GM18507 (cell line): ENCODE results near the gene TMEM117.
A peak's percentile ranks its signal among the peaks of the same experiment; 100 is the strongest.
"Not testable (repeated sequence)": the region's sequence is repeated elsewhere in the genome, so short reads cannot be mapped to it uniquely, and the experiment has no call there.

ENCODE experiments used
- DNase-seq: peaks from one replicate; pipeline ENCODE4 v3.0.0; 2011; ENCODE audit warnings: low read depth; ENCODE audit not compliant: insufficient read length; ENCODE audit errors: extremely low spot score
- FAIRE-seq: peaks from 2 replicates; lab custom pipeline; 2011; peaks lifted over from hg19 to GRCh38; lab: Jason Lieb, UNC

TMEM117 gene

DNA sequence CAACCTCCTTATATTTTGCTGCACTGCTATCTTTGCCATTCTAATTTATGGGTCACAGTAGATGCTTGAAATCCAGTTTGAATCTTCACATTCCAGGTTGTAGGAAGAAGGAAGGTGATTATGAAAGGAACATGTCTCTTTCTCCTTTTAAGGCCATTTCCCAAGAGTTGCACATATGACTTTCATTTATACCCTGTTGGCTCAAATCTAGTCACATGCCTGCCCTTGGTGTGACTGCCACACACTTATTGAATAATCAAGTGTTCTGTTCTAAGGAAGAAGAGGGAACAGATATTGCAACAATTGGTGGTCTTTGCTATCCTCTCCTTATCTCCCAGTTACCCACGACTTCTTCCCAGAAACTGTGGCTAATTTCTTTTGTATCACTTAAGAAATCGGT, 404.3 kb downstream of the TMEM117 start:
- no peak for FAIRE-seq
- DNase-seq = no peak

DNA sequence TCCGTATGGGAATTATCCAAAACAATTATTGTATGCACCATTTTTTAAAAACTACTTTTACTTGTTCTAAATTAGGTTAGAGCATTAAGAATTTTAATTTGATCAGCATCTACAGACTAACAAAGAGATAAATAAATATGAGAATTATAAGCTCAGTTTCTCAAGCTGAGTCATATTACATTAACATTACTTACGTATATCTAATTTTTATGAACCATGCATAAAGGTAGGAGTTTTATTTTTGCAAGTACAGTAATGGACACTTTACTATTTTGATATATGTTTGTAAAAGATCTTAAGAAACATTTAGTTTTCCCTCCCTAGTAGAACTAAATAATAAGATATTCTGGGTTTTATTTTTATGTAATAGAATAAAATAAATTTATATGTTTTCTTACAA, 410.1 kb downstream of the TMEM117 start:
- no peak for DNase-seq
- FAIRE-seq = no peak

DNA sequence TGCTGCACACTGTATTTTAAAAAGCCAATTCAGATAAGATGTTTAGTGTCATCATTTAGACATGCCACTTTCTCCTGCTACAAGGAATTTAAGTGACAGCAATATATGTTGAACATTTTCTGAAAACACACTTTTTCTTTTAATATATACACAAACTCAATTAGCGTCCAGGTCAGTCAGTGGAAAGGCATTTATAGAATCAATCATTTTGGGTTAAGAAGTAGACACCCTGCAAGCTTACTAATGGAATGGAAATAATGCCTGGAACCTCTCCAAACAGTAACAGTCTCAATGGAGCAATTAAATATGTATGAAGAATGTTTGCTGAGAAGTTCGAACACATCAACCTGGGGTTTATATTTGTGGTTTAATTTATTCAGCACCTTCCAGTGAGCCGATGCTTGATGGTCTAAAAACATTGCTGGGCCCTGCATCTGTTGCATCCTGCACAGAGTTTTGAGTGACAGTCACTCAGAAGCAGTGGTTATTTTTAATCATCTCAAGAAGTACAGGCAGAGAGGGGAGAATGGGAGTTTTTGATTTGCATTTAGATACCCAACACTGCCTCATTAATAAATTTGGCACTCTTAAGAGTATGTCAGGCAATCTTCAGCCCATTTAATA, 410.7 kb downstream of the TMEM117 start:
- FAIRE-seq (no peak), DNase-seq (no peak)

DNA sequence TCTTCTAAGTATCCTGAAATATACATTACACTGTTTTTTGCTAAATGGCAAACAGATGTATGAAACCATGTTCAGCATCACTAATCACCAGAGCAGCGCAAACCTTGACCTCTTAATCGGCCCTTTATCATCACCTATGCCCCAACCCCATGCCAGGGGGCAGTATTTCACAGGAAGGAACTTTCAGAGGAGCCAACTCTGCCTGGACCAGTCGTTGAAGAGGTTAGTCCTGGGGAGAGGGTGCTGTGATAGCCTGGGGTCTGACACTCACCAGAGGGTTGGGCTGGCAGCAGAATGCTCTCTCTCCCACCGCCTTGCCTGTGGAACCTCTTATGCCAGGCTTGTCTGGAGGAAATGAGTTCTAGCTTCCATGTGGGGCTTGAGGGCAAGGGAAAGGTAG, 411.7 kb downstream of the TMEM117 start:
- DNase-seq = no peak
- no peak for FAIRE-seq

DNA sequence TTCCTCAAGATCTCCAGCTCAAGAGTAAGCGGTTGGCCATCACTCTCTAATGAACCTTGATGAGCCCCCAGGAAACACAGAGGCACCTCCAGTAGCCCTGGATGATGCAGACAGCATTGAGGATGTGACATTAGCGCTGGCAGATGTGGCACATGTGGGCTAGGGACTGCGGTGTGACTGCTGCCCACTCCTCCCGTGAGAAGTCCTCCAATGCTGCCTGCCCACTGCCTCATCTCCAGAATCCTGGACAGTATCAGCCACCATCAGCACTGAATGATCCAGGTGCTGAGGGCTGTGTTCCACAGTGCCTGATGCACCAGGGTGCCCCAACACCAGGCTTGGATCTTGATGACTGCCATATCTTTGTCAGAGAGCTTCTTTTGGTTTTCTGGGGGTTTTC, 412.6 kb downstream of the TMEM117 start:
- no peak for FAIRE-seq
- no peak for DNase-seq

DNA sequence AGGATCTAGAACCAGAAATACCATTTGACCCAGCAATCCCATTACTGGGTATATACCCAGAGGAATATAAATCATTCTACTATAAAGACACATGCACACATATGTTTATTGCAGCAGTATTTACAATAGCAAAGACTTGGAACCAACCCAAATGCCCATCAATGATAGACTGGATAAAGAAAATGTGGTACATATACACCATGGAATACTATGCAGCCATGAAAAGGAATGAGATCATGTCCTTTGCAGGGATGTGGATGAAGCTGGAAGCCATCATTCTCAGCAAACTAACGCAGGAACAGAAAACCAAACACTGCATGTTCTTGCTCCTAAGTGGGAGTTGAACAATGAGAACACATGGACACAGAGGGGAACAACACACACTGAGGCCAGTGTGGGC, 414.6 kb downstream of the TMEM117 start:
- DNase-seq, FAIRE-seq: not testable (repeated sequence)

DNA sequence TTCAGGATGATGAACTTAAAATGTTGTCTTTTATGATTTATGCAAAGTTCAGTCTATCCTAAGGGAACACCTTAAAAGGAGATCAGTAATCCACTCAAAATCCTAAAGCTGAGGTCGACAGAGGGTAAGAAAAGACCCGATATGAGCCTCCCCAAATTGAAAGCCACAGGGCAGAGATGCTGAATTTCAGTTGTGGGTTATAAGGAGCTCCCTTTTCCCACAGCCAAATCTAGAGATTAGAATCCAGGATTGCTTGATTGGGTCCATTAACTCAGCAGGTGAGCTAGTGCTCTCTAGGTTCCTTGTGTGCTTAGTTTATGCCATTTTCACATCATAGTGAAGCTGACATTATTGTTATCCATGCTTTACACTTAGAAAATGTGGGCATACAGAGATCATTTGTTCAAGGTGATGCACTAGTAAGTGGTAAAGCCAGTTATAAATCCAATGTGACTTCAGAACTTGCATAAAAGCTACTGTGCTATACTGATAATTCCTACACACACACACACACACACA, 417.5 kb downstream of the TMEM117 start:
- DNase-seq (no peak), FAIRE-seq (no peak)

DNA sequence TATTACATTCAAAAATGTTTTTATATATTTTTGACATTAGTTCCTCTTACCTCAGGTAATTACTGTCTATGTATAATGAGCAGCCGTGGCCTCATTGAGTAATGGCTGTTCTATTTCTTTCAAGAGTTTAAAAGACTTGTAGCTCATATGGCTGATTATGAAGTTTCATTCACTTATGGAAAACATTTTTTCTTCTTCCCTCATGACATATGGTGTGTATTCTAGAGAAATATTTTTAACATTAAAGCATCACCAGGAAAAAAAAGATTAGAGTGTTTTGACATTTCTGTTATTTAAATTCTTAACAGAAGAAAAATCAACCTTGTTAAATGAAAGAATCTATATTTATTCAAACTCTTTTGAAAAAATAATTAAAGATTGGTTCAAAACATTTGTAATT, 422.4 kb downstream of the TMEM117 start:
- no peak for DNase-seq
- no peak for FAIRE-seq

DNA sequence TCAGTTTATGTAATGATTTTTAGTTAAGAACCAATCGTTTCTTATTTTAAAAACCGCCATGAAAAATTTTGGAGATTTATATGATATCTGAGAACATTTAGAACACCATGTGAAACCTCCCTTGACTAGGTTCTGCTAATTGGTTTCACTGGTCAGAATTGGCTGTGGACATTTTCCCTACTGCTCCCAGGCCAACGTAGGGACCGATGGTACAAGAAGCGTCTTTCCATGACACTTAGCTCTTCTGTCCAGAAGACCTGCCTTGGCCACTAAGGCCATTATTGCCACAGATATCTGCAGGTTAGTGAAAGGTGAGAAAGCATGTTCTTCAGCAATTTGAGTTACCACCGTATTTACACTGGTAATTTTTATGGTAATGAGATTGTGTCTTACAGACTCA, 424.0 kb downstream of the TMEM117 start:
- no peak for FAIRE-seq
- DNase-seq = no peak

DNA sequence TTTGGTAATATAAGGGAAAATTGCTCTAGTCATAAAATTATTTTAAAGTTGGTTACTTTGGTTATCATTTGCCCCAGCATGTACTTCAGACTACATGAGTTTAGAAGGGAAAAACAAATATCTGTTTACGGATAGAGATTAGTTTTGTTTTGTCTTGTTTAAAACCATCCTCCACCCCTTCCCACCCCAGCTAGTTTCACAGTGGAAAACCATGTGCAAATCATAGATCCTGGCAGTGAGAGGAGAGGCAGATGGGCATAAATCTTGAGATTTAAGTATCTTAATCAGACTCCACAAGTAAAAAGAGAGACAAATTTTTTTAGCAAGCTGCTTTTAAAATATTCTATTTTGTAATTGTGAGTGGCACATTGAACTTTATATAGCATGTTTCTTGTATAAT, 424.7 kb downstream of the TMEM117 start:
- FAIRE-seq = no peak
- DNase-seq = no peak

DNA sequence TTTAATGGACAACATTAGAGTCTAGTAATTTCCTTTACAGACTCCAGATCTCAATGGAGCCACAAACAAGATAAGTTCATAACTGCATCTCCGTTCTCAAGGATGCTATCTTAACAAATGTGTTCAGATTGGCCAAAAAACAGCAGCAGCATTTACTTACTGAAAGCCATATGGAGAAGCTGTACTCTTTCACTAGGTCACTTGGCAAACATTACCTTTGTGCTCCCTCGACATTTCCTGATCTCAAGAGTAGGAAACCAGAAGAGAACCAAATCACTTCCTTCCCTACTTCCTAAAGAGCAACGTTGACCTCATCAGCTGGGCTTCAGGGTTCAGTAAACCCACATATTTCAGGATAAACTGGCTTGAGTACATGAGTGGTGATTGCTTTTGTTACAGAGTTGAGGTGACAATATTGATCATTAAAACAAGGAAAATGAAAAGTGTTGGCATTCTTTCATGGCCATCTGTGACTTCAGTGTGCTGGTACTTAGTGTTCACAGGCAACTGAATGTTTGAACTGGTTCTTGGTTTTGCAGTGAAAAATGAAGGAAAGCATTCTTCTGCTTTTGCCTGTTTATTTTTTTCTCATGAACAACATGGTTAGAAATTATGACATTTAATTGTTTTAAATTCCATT, 449.6 kb downstream of the TMEM117 start:
- FAIRE-seq = no peak
- no peak for DNase-seq

DNA sequence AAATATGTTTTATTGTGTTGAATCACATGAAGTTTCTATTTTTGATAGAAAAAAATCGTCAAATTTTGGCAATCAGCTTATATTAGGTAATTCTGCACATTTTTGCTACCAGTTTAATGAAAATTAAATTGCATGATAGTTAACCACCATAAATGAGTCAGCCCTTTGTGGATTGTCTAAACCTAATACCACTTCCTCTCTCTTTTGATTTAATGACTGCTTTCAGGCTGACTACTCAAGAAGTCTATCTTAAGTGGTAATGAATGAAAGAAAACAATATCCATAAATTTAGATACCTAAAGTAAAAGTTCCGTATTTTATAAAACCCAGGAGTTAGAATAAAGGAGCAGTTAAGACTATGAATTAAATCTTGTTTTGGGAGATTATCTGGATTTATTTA, 450.5 kb downstream of the TMEM117 start:
- DNase-seq = no peak
- no peak for FAIRE-seq

DNA sequence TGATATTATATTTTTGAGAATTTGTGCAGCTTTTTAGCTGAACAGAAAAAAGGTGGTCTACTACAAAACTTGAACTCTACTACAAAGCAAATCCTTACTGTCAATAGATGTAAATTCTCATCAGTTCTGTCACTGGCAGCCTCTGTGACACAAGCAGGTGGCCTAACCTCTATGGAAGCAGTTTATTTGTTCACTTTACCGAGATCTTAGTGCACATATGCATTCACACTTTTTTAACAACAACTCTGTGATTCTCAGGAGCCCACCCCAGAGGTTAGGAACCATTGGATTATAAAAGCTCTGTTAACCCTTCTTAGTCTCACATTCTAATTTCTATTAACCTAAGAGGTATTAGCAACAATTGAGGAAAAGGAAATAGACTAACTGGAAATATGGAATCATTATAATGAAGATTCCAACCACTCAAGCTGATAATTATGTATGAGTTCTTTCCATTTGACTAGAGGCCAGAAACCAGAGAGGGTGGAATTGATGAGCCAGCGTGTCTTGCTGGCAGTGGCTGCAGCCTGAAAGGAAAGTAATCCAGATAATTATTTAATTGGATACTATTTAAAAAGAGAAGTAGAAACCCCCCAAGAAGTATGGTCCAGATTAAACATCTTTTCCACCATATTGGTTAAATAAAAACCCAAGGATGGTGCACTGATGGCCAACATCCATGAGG, 451.1 kb downstream of the TMEM117 start:
- DNase-seq = no peak
- FAIRE-seq = no peak

DNA sequence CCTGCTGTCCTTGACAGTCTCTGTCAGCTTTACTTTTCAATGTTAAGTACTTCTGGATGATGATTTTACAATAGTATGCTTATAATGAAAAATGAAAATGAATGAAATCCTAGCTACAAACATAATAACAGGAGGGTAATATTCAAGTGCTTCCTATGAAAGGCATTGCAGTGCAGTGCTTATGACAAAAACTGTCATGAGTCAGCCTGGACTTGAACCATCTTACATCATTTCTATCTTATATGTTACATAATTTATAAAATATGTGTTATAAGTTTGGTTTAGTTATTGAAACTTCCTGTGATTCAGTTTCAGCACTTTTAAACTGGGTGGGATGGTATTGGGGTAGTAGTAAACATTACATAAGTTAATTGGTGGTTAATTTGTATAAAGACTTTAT, 451.7 kb downstream of the TMEM117 start:
- FAIRE-seq (no peak), DNase-seq (no peak)

DNA sequence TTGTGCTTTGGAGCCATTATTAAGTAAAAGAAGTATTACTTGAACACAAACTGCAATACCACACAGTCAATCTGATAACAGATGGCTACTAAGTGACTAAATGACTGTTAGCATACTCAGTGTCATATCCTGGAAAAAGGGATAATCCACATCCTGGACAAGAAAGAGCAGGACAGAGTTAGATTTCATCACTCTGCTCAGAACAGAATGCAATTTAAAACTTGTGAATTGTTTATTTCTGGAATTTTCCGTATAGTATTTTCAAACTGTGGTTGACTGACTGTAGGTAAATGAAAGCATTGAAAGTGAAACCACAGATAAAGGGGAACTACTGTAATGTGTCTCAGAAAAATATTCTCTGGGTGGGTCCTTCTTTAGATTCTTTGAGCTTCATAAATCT, 458.8 kb downstream of the TMEM117 start:
- DNase-seq (no peak), FAIRE-seq (peak; percentile 63)

DNA sequence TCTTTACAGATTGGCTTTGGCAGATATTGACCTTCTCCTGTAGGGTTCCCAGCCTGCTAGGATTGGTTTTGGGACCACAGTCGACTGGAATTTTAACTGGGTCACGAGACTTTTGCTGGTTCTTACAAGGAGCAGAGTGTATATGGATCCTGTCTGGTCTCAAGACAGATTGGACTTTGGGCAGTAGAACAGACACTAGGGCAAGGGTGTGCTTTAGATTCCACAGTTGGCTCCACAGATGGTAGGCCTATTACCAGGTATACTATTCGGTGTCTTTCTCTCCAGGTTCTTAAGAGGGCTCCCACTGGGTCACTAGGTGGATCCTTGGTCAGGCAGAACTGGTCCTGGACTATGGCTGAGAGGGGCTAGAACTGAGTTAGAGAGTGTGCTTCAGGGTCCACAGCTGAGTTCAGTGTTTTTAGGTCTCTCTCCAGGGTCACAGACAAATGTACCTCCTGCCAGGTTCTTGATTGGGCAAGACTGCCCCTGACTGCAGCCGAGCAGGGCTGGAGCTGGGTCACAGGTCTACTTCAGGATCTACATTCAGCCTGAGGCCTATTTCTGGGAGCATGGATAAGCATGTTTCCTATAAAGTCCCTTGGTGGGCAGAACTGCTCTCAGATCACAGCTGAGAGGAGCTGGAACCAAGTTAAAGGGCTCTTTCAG, 460.2 kb downstream of the TMEM117 start:
- FAIRE-seq = no peak
- no peak for DNase-seq

DNA sequence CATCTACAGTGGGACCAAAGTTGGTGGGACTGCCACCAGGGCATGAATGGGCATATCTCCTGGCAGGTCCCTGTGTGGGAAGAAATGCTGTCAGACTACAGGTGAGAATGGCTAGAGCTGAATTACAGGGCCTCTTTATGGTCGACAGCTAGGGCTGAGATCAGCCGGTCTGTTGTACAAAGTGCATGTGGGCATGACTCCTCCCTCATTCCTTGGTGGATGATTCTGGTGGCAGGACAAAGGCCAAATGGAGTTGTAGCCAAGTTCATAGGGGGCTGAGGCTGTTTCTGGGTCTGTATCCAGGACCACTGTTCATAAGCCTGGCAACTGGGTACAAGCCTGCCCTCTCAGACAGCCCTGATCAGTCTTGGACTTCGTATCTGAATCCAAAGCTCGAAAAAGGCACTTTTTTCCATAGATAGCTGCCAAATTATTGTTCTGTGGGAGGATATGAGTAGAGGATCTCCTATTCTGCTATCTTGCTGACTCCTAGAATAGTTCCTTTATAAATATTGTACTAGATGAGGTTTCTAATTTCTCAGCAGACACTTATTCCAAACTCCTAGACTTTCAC, 460.8 kb downstream of the TMEM117 start:
- FAIRE-seq (no peak), DNase-seq (no peak)

DNA sequence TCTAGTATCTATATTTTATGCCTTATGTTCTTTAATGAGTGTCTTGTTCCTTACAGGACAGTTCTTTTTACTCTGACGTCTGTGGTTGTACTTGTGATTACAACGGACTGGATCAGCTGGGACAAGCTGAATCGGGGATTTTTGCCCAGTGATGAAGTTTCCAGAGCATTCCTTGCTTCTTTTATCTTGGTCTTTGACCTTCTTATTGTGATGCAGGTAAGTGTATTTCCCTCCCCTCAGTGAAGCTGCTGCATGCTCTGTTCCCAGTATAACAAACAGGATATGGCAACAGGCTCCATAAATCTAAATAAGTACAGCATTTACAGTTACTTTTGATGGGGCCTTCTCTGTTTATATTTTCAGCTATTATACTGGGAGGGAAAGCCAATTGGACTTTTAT, 463.6 kb downstream of the TMEM117 start:
- no peak for FAIRE-seq

DNA sequence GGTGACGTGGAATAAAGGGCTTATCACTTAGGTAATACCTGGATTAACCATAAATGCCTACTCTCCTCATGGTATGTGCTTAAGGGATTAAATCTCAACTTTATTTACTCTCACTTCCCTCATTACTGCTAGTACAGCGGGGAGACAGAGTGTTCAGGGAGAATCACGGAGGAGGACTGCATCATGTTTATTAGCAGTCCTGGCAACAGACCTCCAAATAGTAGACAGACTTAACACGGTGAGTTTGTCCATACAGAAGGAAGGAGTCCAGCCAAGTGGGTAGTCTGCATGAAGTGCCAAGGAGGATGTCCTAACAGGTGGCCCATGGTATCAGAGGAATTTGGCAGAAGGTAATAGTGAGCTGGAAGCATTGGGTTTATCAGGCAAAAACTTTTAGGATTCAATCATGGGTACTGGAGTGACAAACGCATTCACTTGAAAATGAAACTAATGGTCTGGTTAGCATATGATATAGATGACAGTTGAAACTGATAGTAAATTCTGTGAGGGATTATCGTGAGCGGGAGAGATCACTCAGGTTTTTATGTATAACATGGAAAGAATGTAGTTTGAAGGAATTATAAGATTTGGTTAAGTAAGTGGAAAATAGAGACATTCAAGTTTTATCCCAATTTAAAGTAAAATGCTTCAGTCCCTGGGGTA, 471.8 kb downstream of the TMEM117 start:
- DNase-seq = no peak
- FAIRE-seq = peak; percentile 21

More for the DNA sequence above, 463.6 kb downstream of the TMEM117 start:
- no peak for DNase-seq

DNA sequence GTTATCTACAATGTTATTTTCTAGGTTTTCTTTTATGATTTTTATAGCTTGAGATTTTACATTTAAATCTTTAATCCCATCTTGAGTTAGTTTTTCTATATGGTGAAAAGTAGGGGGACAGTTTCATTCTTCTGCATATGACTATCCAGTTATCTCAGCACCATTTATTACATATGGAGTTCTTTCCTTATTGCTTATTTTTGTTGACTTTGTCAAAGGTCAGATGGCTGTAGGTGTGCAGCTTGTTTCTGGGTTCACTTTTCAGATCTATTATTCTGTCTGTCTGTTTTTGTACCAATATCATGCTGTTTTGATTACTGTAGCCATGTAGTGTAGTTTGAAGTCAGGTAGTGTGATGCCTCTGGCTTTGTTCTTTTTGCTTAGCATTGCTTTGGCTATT, 477.3 kb downstream of the TMEM117 start:
- DNase-seq (no peak), FAIRE-seq (no peak)
